GM19328 (cell line): ENCODE results near the gene PDGFRB.

ENCODE experiments used
- ATAC-seq: cut with Tn5 transposase; IDR thresholded peaks from one replicate; pipeline ENCODE4 v1.9.1; 2021; ENCODE audit warnings: mild to moderate bottlenecking, moderate library complexity; ENCODE audit not compliant: unreplicated experiment

PDGFRB gene

GRCh38 chr5:150070821-150071220 is 84.8 kb downstream of the PDGFRB start:
- ATAC-seq: no peak

- no peak for ATAC-seq
Observed at GRCh38 chr5:150069672-150070627, 85.7 kb downstream of the PDGFRB start.

GRCh38 chr5:150068961-150069645 is 86.5 kb downstream of the PDGFRB start:
- no peak for ATAC-seq

GRCh38 chr5:150068472-150068871 is 87.2 kb downstream of the PDGFRB start:
- no peak for ATAC-seq

GRCh38 chr5:150068071-150068470 is 87.6 kb downstream of the PDGFRB start:
- ATAC-seq: no peak

- no peak for ATAC-seq
Observed at GRCh38 chr5:150067405-150067960, 88.2 kb downstream of the PDGFRB start.

- no peak for ATAC-seq
Observed at GRCh38 chr5:150066901-150067396, 88.7 kb downstream of the PDGFRB start.

GRCh38 chr5:150066436-150066835 is 89.2 kb downstream of the PDGFRB start:
- ATAC-seq: no peak

GRCh38 chr5:150065886-150066285 is 89.8 kb downstream of the PDGFRB start:
- no peak for ATAC-seq

GRCh38 chr5:150065346-150065745 is 90.3 kb downstream of the PDGFRB start:
- no peak for ATAC-seq

GRCh38 chr5:150064681-150065220 is 90.9 kb downstream of the PDGFRB start:
- no peak for ATAC-seq
